ENCODE data around the gene ADAM22.

Gene ADAM22

GRCh38 chr7:88184848-88185304, 250.8 kb downstream of the ADAM22 start:
- Histone ChIP-seq H3K4me1 (ENCODE audit: control insufficient read depth, insufficient read depth, low read length) (no peaks in the 10 kb centered on the region), H3K36me3 (ENCODE audit: control insufficient read depth, insufficient read depth, low read length) (no peaks in the 10 kb centered on the region), H3K4me3 (ENCODE audit: low read length) (no peak overlapping the region), H3K9ac (ENCODE audit: low read length) (no peak overlapping the region), H3K27me3 (ENCODE audit: control insufficient read depth, insufficient read depth, low read length) (no peaks in the 10 kb centered on the region), H3K9me3 (ENCODE audit: control insufficient read depth, low read length) (no peaks in the 10 kb centered on the region)

DNA sequence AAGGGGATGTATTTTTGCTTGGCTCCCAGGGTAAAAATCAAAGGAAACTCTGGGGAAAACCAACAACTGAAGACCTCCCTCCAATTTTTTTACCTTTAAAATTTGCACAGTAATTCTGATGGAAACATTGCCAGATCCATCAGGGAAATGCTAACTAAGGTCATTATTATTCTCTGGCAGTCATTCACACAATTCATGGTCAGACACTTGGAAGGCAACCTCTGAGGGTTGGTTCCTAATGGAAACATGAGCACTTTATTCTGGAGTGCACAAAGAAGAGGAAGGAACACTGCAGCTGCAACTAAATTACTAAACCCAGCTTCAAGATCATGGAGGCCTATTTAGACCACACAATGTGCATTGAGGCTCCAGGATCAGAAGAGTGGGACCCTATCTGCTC, 251.6 kb downstream of the ADAM22 start:
- Histone ChIP-seq H3K9me3 (ENCODE audit: control insufficient read depth, low read length) (no peaks in the 10 kb centered on the region), H3K9ac (ENCODE audit: low read length) (no peak overlapping the region), H3K4me1 (ENCODE audit: control insufficient read depth, insufficient read depth, low read length) (no peaks in the 10 kb centered on the region), H3K27me3 (ENCODE audit: control insufficient read depth, insufficient read depth, low read length) (no peaks in the 10 kb centered on the region), H3K36me3 (ENCODE audit: control insufficient read depth, insufficient read depth, low read length) (no peaks in the 10 kb centered on the region), H3K4me3 (ENCODE audit: low read length) (no peak overlapping the region)

DNA sequence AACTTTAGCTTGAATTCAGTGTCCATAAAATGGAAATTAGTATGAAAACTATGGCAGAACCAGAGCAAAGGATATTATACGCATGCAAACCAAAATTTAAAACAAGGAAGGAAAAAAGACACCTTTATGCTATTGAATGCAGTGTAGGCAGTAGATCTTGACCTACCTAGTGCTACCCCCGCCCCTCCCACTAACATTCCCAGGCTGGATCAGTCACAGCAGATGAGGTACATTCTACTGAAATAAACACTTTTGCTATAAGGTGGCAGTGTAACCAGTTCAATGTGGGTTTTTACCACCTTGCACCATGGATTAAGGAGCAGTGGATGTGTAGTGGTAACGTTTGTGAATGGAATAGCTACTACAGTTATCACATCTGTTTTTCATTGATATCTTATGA, 257.9 kb downstream of the ADAM22 start:
- no peak overlapping the region for H3K9ac ChIP-seq (ENCODE audit: low read length)
- no peak overlapping the region for H3K4me3 ChIP-seq (ENCODE audit: low read length)
- H3K36me3 ChIP-seq (ENCODE audit: control insufficient read depth, insufficient read depth, low read length): no peaks in the 10 kb centered on the region
- H3K9me3 ChIP-seq (ENCODE audit: control insufficient read depth, low read length): no peaks in the 10 kb centered on the region
- H3K27me3 ChIP-seq (ENCODE audit: control insufficient read depth, insufficient read depth, low read length): no peaks in the 10 kb centered on the region
- H3K4me1 ChIP-seq (ENCODE audit: control insufficient read depth, insufficient read depth, low read length): no peaks in the 10 kb centered on the region

GRCh38 chr7:88200261-88200660, 266.2 kb downstream of the ADAM22 start:
- Histone ChIP-seq H3K27me3 (ENCODE audit: control insufficient read depth, insufficient read depth, low read length) (no peaks in the 10 kb centered on the region), H3K4me3 (ENCODE audit: low read length) (no peak overlapping the region), H3K4me1 (ENCODE audit: control insufficient read depth, insufficient read depth, low read length) (no peaks in the 10 kb centered on the region), H3K9ac (ENCODE audit: low read length) (no peak overlapping the region), H3K9me3 (ENCODE audit: control insufficient read depth, low read length) (no peaks in the 10 kb centered on the region), H3K36me3 (ENCODE audit: control insufficient read depth, insufficient read depth, low read length) (no peaks in the 10 kb centered on the region)

DNA sequence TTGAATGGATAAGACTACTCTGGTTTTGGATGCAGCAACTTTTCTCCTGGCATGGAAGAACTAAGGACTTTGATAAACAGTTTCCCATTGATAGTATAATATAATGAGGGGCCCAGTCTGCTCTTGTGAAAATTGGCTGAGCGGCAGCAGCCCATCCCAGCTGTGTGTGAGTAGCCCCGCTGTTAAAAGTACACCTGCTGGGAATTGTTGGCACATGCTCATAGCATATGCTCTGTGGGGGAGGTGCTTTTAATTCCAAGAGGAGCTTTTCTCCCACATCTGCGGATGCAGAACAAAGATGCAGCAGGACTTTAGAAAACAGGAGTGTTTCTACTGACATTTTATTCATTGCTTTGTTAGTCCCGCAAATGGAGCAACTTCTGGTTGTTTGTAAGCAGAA, 266.7 kb downstream of the ADAM22 start:
- no peak overlapping the region for H3K4me3 ChIP-seq (ENCODE audit: low read length)

GRCh38 chr7:88201305-88201704, 267.3 kb downstream of the ADAM22 start:
- Histone ChIP-seq H3K9me3 (ENCODE audit: control insufficient read depth, low read length) (no peaks in the 10 kb centered on the region), H3K4me3 (ENCODE audit: low read length) (no peak overlapping the region), H3K4me1 (ENCODE audit: control insufficient read depth, insufficient read depth, low read length) (no peaks in the 10 kb centered on the region), H3K27me3 (ENCODE audit: control insufficient read depth, insufficient read depth, low read length) (no peaks in the 10 kb centered on the region), H3K36me3 (ENCODE audit: control insufficient read depth, insufficient read depth, low read length) (no peaks in the 10 kb centered on the region), H3K9ac (ENCODE audit: low read length) (no peak overlapping the region)

More for the DNA sequence above, 266.7 kb downstream of the ADAM22 start:
- H3K4me1 ChIP-seq (ENCODE audit: control insufficient read depth, insufficient read depth, low read length): no peaks in the 10 kb centered on the region
- H3K9me3 ChIP-seq (ENCODE audit: control insufficient read depth, low read length): no peaks in the 10 kb centered on the region
- H3K36me3 ChIP-seq (ENCODE audit: control insufficient read depth, insufficient read depth, low read length): no peaks in the 10 kb centered on the region
- no peaks in the 10 kb centered on the region for H3K27me3 ChIP-seq (ENCODE audit: control insufficient read depth, insufficient read depth, low read length)
- H3K9ac ChIP-seq (ENCODE audit: low read length): no peak overlapping the region

DNA sequence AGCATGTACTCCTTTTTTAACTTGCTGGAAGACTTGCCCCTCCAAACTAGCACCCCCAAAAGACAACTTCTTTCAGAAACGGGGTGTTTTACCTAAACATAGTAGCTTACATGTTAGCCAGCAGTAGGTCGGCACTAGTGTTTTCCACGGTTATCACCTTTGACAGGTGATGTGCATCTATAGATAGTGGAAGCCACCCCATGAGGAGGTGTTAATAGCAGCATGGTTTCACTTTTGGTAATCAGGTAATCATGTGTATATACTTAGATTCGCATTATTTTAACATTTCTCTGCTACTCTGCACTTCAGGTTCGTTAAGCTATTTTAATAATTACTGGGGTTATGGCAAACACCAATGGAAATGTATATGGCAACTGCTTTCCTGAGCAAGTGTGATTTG, 268.2 kb downstream of the ADAM22 start:
- Histone ChIP-seq H3K27me3 (ENCODE audit: control insufficient read depth, insufficient read depth, low read length) (no peaks in the 10 kb centered on the region), H3K9me3 (ENCODE audit: control insufficient read depth, low read length) (no peaks in the 10 kb centered on the region), H3K4me1 (ENCODE audit: control insufficient read depth, insufficient read depth, low read length) (no peaks in the 10 kb centered on the region), H3K36me3 (ENCODE audit: control insufficient read depth, insufficient read depth, low read length) (no peaks in the 10 kb centered on the region), H3K9ac (ENCODE audit: low read length) (no peak overlapping the region), H3K4me3 (ENCODE audit: low read length) (no peak overlapping the region)

GRCh38 chr7:88202799-88203198, 268.7 kb downstream of the ADAM22 start:
- Histone ChIP-seq H3K9ac (ENCODE audit: low read length) (no peak overlapping the region), H3K36me3 (ENCODE audit: control insufficient read depth, insufficient read depth, low read length) (peaks cover under 1% of the 10 kb centered on the region), H3K4me1 (ENCODE audit: control insufficient read depth, insufficient read depth, low read length) (no peaks in the 10 kb centered on the region), H3K27me3 (ENCODE audit: control insufficient read depth, insufficient read depth, low read length) (no peaks in the 10 kb centered on the region), H3K4me3 (ENCODE audit: low read length) (no peak overlapping the region), H3K9me3 (ENCODE audit: control insufficient read depth, low read length) (no peaks in the 10 kb centered on the region)

- H3K4me1 ChIP-seq (ENCODE audit: control insufficient read depth, insufficient read depth, low read length): no peaks in the 10 kb centered on the region
- no peaks in the 10 kb centered on the region for H3K27me3 ChIP-seq (ENCODE audit: control insufficient read depth, insufficient read depth, low read length)
- peaks cover 4% of the 10 kb centered on the region for H3K36me3 ChIP-seq (ENCODE audit: control insufficient read depth, insufficient read depth, low read length)
Measured at GRCh38 chr7:88203401-88203800, 269.4 kb downstream of the ADAM22 start.

GRCh38 chr7:88204525-88205110, 270.6 kb downstream of the ADAM22 start:
- H3K9me3 ChIP-seq (ENCODE audit: control insufficient read depth, low read length): no peaks in the 10 kb centered on the region
- no peak overlapping the region for H3K9ac ChIP-seq (ENCODE audit: low read length)
- no peaks in the 10 kb centered on the region for H3K27me3 ChIP-seq (ENCODE audit: control insufficient read depth, insufficient read depth, low read length)
- H3K4me1 ChIP-seq (ENCODE audit: control insufficient read depth, insufficient read depth, low read length): no peaks in the 10 kb centered on the region
- peaks cover 4% of the 10 kb centered on the region for H3K36me3 ChIP-seq (ENCODE audit: control insufficient read depth, insufficient read depth, low read length)
- H3K4me3 ChIP-seq (ENCODE audit: low read length): no peak overlapping the region

More at GRCh38 chr7:88203401-88203800, 269.4 kb downstream of the ADAM22 start:
- H3K9ac ChIP-seq (ENCODE audit: low read length): no peak overlapping the region
- no peak overlapping the region for H3K4me3 ChIP-seq (ENCODE audit: low read length)
- no peaks in the 10 kb centered on the region for H3K9me3 ChIP-seq (ENCODE audit: control insufficient read depth, low read length)

GRCh38 chr7:88205179-88205578, 271.1 kb downstream of the ADAM22 start:
- Histone ChIP-seq H3K9ac (ENCODE audit: low read length) (no peak overlapping the region), H3K27me3 (ENCODE audit: control insufficient read depth, insufficient read depth, low read length) (no peaks in the 10 kb centered on the region), H3K4me1 (ENCODE audit: control insufficient read depth, insufficient read depth, low read length) (no peaks in the 10 kb centered on the region), H3K4me3 (ENCODE audit: low read length) (no peak overlapping the region), H3K9me3 (ENCODE audit: control insufficient read depth, low read length) (no peaks in the 10 kb centered on the region), H3K36me3 (ENCODE audit: control insufficient read depth, insufficient read depth, low read length) (peaks cover 4% of the 10 kb centered on the region)

- Histone ChIP-seq H3K4me3 (ENCODE audit: low read length) (no peak overlapping the region), H3K36me3 (ENCODE audit: control insufficient read depth, insufficient read depth, low read length) (peaks cover 4% of the 10 kb centered on the region), H3K4me1 (ENCODE audit: control insufficient read depth, insufficient read depth, low read length) (no peaks in the 10 kb centered on the region), H3K27me3 (ENCODE audit: control insufficient read depth, insufficient read depth, low read length) (no peaks in the 10 kb centered on the region), H3K9me3 (ENCODE audit: control insufficient read depth, low read length) (no peaks in the 10 kb centered on the region), H3K9ac (ENCODE audit: low read length) (no peak overlapping the region)
Measured at GRCh38 chr7:88206254-88206653, 272.2 kb downstream of the ADAM22 start.

- H3K36me3 ChIP-seq (ENCODE audit: control insufficient read depth, insufficient read depth, low read length): peaks cover 4% of the 10 kb centered on the region
- no peak overlapping the region for H3K4me3 ChIP-seq (ENCODE audit: low read length)
- H3K9me3 ChIP-seq (ENCODE audit: control insufficient read depth, low read length): no peaks in the 10 kb centered on the region
- H3K9ac ChIP-seq (ENCODE audit: low read length): no peak overlapping the region
- no peaks in the 10 kb centered on the region for H3K4me1 ChIP-seq (ENCODE audit: control insufficient read depth, insufficient read depth, low read length)
- H3K27me3 ChIP-seq (ENCODE audit: control insufficient read depth, insufficient read depth, low read length): no peaks in the 10 kb centered on the region
Measured at GRCh38 chr7:88208521-88208920, 274.5 kb downstream of the ADAM22 start.

All from mucosa of stomach (tissue), 1 donor.